B cell (primary cell): ENCODE measurements around the gene LYRM9. TPM values are rescaled to one million over a fixed set of nuclear protein-coding genes. Genes with fewer than 3 reads are reported as not detected.

Experiments
- ATAC-seq: fragments of 200-7000 bp; cut with Tn5 transposase; one replicate; pipeline ENCODE4 v1.10.0; 2021; ENCODE audit warnings: low read depth, mild to moderate bottlenecking, moderate number of reproducible peaks, moderate library complexity
- CTCF ChIA-PET: fragments of 350-600 bp; sonication (Branson Sonifier 250); formaldehyde crosslinking; loops from one replicate; lab custom pipeline; 2021; ENCODE audit warnings: antibody characterized with exemption, inconsistent platforms; lab: Charles Lee
- POLR2A ChIA-PET: fragments of 350-600 bp; sonication (Branson Sonifier 250); formaldehyde crosslinking; loops from one replicate; lab custom pipeline; 2021; ENCODE audit warnings: antibody characterized with exemption; lab: Charles Lee
- DNase-seq: peaks from one replicate; pipeline ENCODE4 v3.0.0; 2013
- H2AFZ ChIP-seq: 2 replicates; pipeline ENCODE4 v1.6.1; 2012; ENCODE audit warnings: mild to moderate bottlenecking, low read depth, low read length; ENCODE audit not compliant: insufficient read depth, poor library complexity, severe bottlenecking
- H3K27ac ChIP-seq, 2 donors: 1 replicate in 1 of 2; 2 replicates in 1 of 2; pipeline ENCODE4 v1.5.1; 2012 to 2013; ENCODE audit warnings: low read length in 2 of 2, mild to moderate bottlenecking in 2 of 2, moderate library complexity in 1 of 2
- H3K27me3 ChIP-seq, 4 experiments: fragments of 200-600 bp in 1 of 4; sonication (generic) in 1 of 4; replicated peaks in 1 of 4; 1 replicate in 2 of 4; 2 replicates in 2 of 4; pipeline versions ENCODE4 v1.6.1 to v1.7.0; 2013 to 2016; ENCODE audit warnings: low read length in 3 of 4, mild to moderate bottlenecking in 2 of 4, mixed read lengths in 1 of 4, moderate library complexity in 1 of 4; ENCODE audit not compliant: insufficient read depth in 4 of 4, control insufficient read depth in 3 of 4; ENCODE audit errors: control extremely low read depth in 1 of 4
- H3K36me3 ChIP-seq, 2 experiments: replicated peaks in 1 of 2; 1 replicate in 1 of 2; 2 replicates in 1 of 2; pipeline versions ENCODE4 v1.6.1 to v1.7.1; 2013; ENCODE audit warnings: low read length in 1 of 2; ENCODE audit not compliant: insufficient read depth in 2 of 2, control insufficient read depth in 1 of 2; ENCODE audit errors: control extremely low read depth in 1 of 2, extremely low read depth in 1 of 2
- H3K4me1 ChIP-seq, 2 donors: fragments of 200-600 bp in 1 of 2; sonication (generic) in 1 of 2; 1 replicate in 1 of 2; 2 replicates in 1 of 2; pipeline versions ENCODE4 v1.5.1 to v1.6.1; 2013 to 2017; ENCODE audit warnings: low read length in 2 of 2; ENCODE audit not compliant: control insufficient read depth in 2 of 2, insufficient read depth in 2 of 2
- H3K4me2 ChIP-seq: replicated peaks from 2 replicates; pipeline ENCODE3; 2012; ENCODE audit warnings: mild to moderate bottlenecking, low read depth, low read length; ENCODE audit not compliant: poor library complexity, severe bottlenecking
- H3K4me3 ChIP-seq, 5 experiments: fragments of 200-600 bp in 1 of 5; sonication (generic) in 1 of 5; 1 replicate in 3 of 5; 2 replicates in 2 of 5; pipeline versions ENCODE4 v1.5.1 to v1.7.0; 2011 to 2016; ENCODE audit warnings: low read length in 4 of 5, mild to moderate bottlenecking in 4 of 5, low read depth in 2 of 5, control low read depth in 1 of 5, moderate library complexity in 1 of 5; ENCODE audit not compliant: insufficient read depth in 1 of 5; ENCODE audit errors: control extremely low read depth in 1 of 5, extremely low read depth in 1 of 5
- H3K79me2 ChIP-seq: fragments of 200-600 bp; sonication (generic); one replicate; pipeline ENCODE4 v1.6.0; 2016; ENCODE audit warnings: low read length; ENCODE audit not compliant: control insufficient read depth, insufficient read depth
- H3K9ac ChIP-seq: fragments of 200-600 bp; sonication (generic); 2 replicates; pipeline ENCODE4 v1.6.1; 2017; ENCODE audit warnings: mild to moderate bottlenecking, low read length, moderate library complexity
- H3K9me3 ChIP-seq, 3 donors: one replicate each; pipeline versions ENCODE4 v1.6.1 to v1.7.1; 2013; ENCODE audit warnings: low read length in 2 of 3; ENCODE audit not compliant: control insufficient read depth in 2 of 3, insufficient read depth in 1 of 3; ENCODE audit errors: control extremely low read depth in 1 of 3
- H4K20me1 ChIP-seq: 2 replicates; pipeline ENCODE4 v1.6.0; 2012; ENCODE audit warnings: mild to moderate bottlenecking, low read length; ENCODE audit not compliant: insufficient read depth, control insufficient read depth, poor library complexity, severe bottlenecking
- H3K27ac Mint-ChIP-seq: one replicate; pipeline ENCODE4 v1.8.0; 2021; ENCODE audit warnings: mixed read lengths
- H3K27me3 Mint-ChIP-seq: one replicate; pipeline ENCODE4 v1.8.0; 2021; ENCODE audit warnings: mixed read lengths
- H3K4me1 Mint-ChIP-seq: one replicate; pipeline ENCODE4 v1.8.0; 2021; ENCODE audit warnings: mixed read lengths
- H3K4me3 Mint-ChIP-seq: one replicate; pipeline ENCODE4 v1.8.0; 2021; ENCODE audit warnings: mixed read lengths
- H3K9me3 Mint-ChIP-seq: one replicate; pipeline ENCODE4 v1.8.0; 2022; ENCODE audit warnings: mixed read lengths; ENCODE audit not compliant: insufficient read depth
- CTCF ChIP-seq: fragments of 200-600 bp; IDR thresholded peaks from one replicate; pipeline ENCODE4 v1.8.0; 2022; ENCODE audit warnings: antibody characterized with exemption, mild to moderate bottlenecking
- EZH2 ChIP-seq: IDR thresholded peaks from 2 replicates; pipeline ENCODE4 v1.6.1; 2012; ENCODE audit warnings: borderline replicate concordance, low read depth, mild to moderate bottlenecking, moderate library complexity, low read length; ENCODE audit not compliant: insufficient read depth, poor library complexity, severe bottlenecking
- intact Hi-C: fragments of 100-400 bp; cut with micrococcal nuclease; formaldehyde crosslinking; loops from one replicate; pipeline ENCODE4 v1.10.0; 2022
- polyA plus RNA-seq: library from polyadenylated mRNA; depleted of rRNA; stranded (reverse); fragments of >200 nt; gene quantifications from 2 replicates; pipeline ENCODE4 v1.2.3, GENCODE V29; 2012
- total RNA-seq, 2 donors: library from RNA; stranded (reverse); fragments of 120-200 nt in 1 of 2; gene quantifications; 1 replicate in 1 of 2; 2 replicates in 1 of 2; pipeline versions ENCODE4 v1.2.3 to v1.2.4, GENCODE V29; 2013 to 2022

Gene LYRM9
- total and polyA plus RNA-seq, 2 donors (not counting 1 experiment from before 2014, with no cell fraction given) = 12.1 to 14.2 TPM

DNA sequence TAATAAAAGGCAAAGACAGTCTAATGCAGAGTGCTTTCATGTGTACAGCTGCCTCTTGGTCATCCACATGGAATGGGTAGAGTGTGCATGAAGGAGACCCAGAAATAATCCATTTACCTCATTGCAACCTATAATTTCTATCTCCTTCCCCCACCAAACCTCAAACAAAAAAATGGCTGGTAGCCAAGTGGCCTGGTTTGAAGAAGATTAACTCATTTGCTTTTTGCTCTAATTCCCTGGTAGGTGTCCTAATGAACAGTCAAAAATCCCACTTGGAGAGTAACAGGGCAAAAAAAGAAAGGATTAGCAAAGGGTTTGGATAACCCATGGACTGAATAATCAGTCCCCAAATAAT is 13.0 kb upstream of the LYRM9 start:
- Histone ChIP-seq H3K36me3 (no peaks in the 10 kb centered on the region), H2AFZ (no peak overlapping the region)
- no peak for ATAC-seq

More for the DNA sequence above, 13.0 kb upstream of the LYRM9 start:
- no peak for TF ChIP-seq CTCF
- no peak for TF ChIP-seq EZH2
- POLR2A ChIA-PET = no interaction called here
- Histone ChIP-seq H4K20me1 (no peaks in the 10 kb centered on the region), H3K27ac (no peak overlapping the region), H3K4me1 (no peaks in the 10 kb centered on the region), H3K79me2 (no peaks in the 10 kb centered on the region), H3K4me3 (no peak overlapping the region), H3K9me3 (no peaks in the 10 kb centered on the region), H3K27me3 (peaks cover 0 to 23% (median 4%) of the 10 kb centered on the region in 4 experiments), H3K9ac (no peak overlapping the region), H3K4me2 (no peak overlapping the region)
- Mint-ChIP-seq H3K4me1 (no peaks in the 10 kb centered on the region), H3K27me3 (peaks cover 37% of the 10 kb centered on the region), H3K9me3 (no peaks in the 10 kb centered on the region), H3K27ac (no peak overlapping the region), H3K4me3 (no peak overlapping the region)
- CTCF ChIA-PET = no interaction called here
- intact Hi-C loops = no loop called here
- no peak for DNase-seq
